WTC11 (cell line): ENCODE results near the gene KRTAP13-1. TPM values are rescaled to one million over a fixed set of nuclear protein-coding genes. Genes with fewer than 3 reads are reported as not detected.

Source experiments
- ATAC-seq: fragments of 200-7000 bp; cut with Tn5 transposase; 2 replicates; pipeline ENCODE4 v1.10.0; 2021; ENCODE audit warnings: mild to moderate bottlenecking, moderate library complexity
- CTCF ChIA-PET: fragments of 300-600 bp; sonication (Branson Sonifier 250); formaldehyde crosslinking; loops from one replicate; lab custom pipeline; 2021; ENCODE audit warnings: antibody characterized with exemption; lab: Charles Lee
- POLR2A ChIA-PET: fragments of 350-600 bp; sonication (Branson Sonifier 250); formaldehyde crosslinking; loops from one replicate; lab custom pipeline; 2021; ENCODE audit warnings: antibody characterized with exemption; lab: Charles Lee
- DNase-seq: peaks from one replicate; pipeline ENCODE4 v3.0.0; 2021; ENCODE audit warnings: low spot score
- H3K27ac Mint-ChIP-seq: 2 replicates; pipeline ENCODE4 v1.8.0; 2021; ENCODE audit warnings: mixed read lengths
- H3K27me3 Mint-ChIP-seq: 2 replicates; pipeline ENCODE4 v1.8.0; 2021; ENCODE audit warnings: low read depth, mild to moderate bottlenecking, moderate library complexity, mixed read lengths
- H3K36me3 Mint-ChIP-seq: 2 replicates; pipeline ENCODE4 v1.8.0; 2021; ENCODE audit warnings: mixed read lengths
- H3K4me1 Mint-ChIP-seq: 2 replicates; pipeline ENCODE4 v1.8.0; 2022; ENCODE audit warnings: mixed read lengths
- H3K4me3 Mint-ChIP-seq: 2 replicates; pipeline ENCODE4 v1.8.0; 2021; ENCODE audit warnings: mild to moderate bottlenecking, moderate library complexity, mixed read lengths
- H3K9me3 Mint-ChIP-seq: 2 replicates; pipeline ENCODE4 v1.8.0; 2021; ENCODE audit warnings: mixed read lengths
- CREB1 ChIP-seq: sonication (generic); formaldehyde crosslinking; IDR thresholded peaks from 2 replicates; pipeline ENCODE4 v1.8.0; 2023; ENCODE audit warnings: mild to moderate bottlenecking, missing genetic modification reagents
- E2F4 ChIP-seq: sonication (generic); formaldehyde crosslinking; IDR thresholded peaks from 2 replicates; pipeline ENCODE4 v1.8.1; 2022; ENCODE audit warnings: low read depth, mild to moderate bottlenecking, moderate library complexity, missing genetic modification reagents, borderline replicate concordance
- EMX1 ChIP-seq: fragments of 250-450 bp; sonication (Bioruptor Pico); IDR thresholded peaks from 2 replicates; pipeline ENCODE4 v1.8.0; 2021; ENCODE audit warnings: mild to moderate bottlenecking
- ESRRA ChIP-seq: sonication (generic); formaldehyde crosslinking; IDR thresholded peaks from 2 replicates; pipeline ENCODE4 v1.8.1; 2022; ENCODE audit warnings: mild to moderate bottlenecking, missing genetic modification reagents, borderline replicate concordance
- ETV6 ChIP-seq: sonication (generic); formaldehyde crosslinking; IDR thresholded peaks from 2 replicates; pipeline ENCODE4 v1.8.1; 2022; ENCODE audit warnings: mild to moderate bottlenecking, missing genetic modification reagents
- GRHL2 ChIP-seq: fragments of 250-450 bp; sonication (Bioruptor Pico); IDR thresholded peaks from 2 replicates; pipeline ENCODE4 v1.8.0; 2022; ENCODE audit warnings: mild to moderate bottlenecking, moderate library complexity; ENCODE audit not compliant: insufficient replicate concordance, severe bottlenecking
- GTF2I ChIP-seq: fragments of 250-450 bp; sonication (Bioruptor Pico); conservative IDR thresholded peaks from 2 replicates; pipeline ENCODE4 v1.4.0; 2021; ENCODE audit warnings: mild to moderate bottlenecking
- JAZF1 ChIP-seq: fragments of 250-450 bp; sonication (Bioruptor Pico); IDR thresholded peaks from 2 replicates; pipeline ENCODE4 v1.9.0; 2021; ENCODE audit warnings: moderate library complexity, mild to moderate bottlenecking, inconsistent platforms
- MAX ChIP-seq: sonication (generic); formaldehyde crosslinking; IDR thresholded peaks from 2 replicates; pipeline ENCODE4 v1.8.0; 2022; ENCODE audit warnings: mild to moderate bottlenecking, missing genetic modification reagents
- NR2C2 ChIP-seq: sonication (generic); formaldehyde crosslinking; IDR thresholded peaks from 2 replicates; pipeline ENCODE4 v1.8.0; 2022; ENCODE audit warnings: mild to moderate bottlenecking, missing genetic modification reagents
- NR3C1 ChIP-seq: sonication (generic); formaldehyde crosslinking; conservative IDR thresholded peaks from 2 replicates; pipeline ENCODE4 v1.8.1; 2023; ENCODE audit warnings: low read depth, mild to moderate bottlenecking, missing genetic modification reagents
- OVOL2 ChIP-seq: fragments of 250-450 bp; sonication (Bioruptor Pico); IDR thresholded peaks from 2 replicates; pipeline ENCODE4 v1.9.0; 2021; ENCODE audit warnings: mild to moderate bottlenecking, borderline replicate concordance
- SMAD4 ChIP-seq: sonication (generic); formaldehyde crosslinking; IDR thresholded peaks from 2 replicates; pipeline ENCODE4 v1.8.0; 2022; ENCODE audit warnings: mild to moderate bottlenecking, missing genetic modification reagents
- SOX15 ChIP-seq: fragments of 250-450 bp; sonication (Bioruptor Pico); IDR thresholded peaks from 2 replicates; pipeline ENCODE4 v1.9.0; 2021; ENCODE audit warnings: mild to moderate bottlenecking
- TEAD1 ChIP-seq: sonication (generic); formaldehyde crosslinking; IDR thresholded peaks from 2 replicates; pipeline ENCODE4 v1.8.0; 2022; ENCODE audit warnings: mild to moderate bottlenecking, missing genetic modification reagents
- ZNF416 ChIP-seq: fragments of 250-450 bp; sonication (Bioruptor Pico); IDR thresholded peaks from 2 replicates; pipeline ENCODE4 v1.9.0; 2021; ENCODE audit warnings: mild to moderate bottlenecking, inconsistent platforms
- ZNF671 ChIP-seq: fragments of 250-450 bp; sonication (Bioruptor Pico); IDR thresholded peaks from 2 replicates; pipeline ENCODE4 v1.8.0; 2021; ENCODE audit warnings: mild to moderate bottlenecking
- total RNA-seq: library from RNA; stranded (reverse); gene quantifications from 3 replicates; pipeline ENCODE4 v1.2.3, GENCODE V29; 2021
- TF ChIP-seq, protein P1 (sequence below): sonication (generic); formaldehyde crosslinking; IDR thresholded peaks from 2 replicates; pipeline ENCODE4 v1.8.0; 2023; ENCODE audit warnings: missing genetic modification reagents, mild to moderate bottlenecking, borderline replicate concordance
- TF ChIP-seq, protein P2 (sequence below): sonication (generic); formaldehyde crosslinking; IDR thresholded peaks from 2 replicates; pipeline ENCODE4 v1.8.1; 2023; ENCODE audit warnings: mild to moderate bottlenecking, missing genetic modification reagents
- TF ChIP-seq, protein P3 (sequence below): fragments of 200-600 bp; IDR thresholded peaks from 2 replicates; pipeline ENCODE4 v1.8.0; 2022; ENCODE audit warnings: antibody characterized with exemption

KRTAP13-1 gene
- total RNA-seq, 1 experiment from 2014 or later, result not detected

DNA sequence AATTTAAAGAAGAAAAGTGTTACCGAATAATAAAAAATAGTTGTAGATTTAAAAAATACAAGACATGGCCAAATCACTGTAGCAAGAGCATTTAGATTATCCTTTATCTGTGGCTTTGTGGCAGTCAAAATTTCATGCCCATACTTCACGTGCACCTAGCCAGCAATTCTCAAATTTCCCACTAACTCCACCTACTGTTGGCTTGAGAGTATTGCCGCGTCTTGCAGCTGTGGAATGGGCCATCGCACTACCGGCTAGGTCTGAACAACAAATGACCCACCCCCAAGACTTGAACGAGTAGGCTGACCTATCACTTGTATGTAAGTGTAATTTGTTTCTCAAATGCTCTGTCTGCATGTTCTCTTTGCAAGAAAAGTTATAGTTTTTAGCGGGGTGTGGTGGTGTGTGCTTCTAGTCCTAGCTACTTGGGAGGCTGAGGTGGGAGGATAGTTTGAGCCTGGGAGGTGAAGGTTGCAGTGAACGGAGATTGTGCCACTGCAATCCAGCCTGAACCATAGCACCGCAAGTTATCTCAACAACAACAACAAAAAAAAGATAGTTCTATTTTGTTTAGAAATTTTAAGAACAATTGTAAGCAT lies 38.3 kb downstream of the KRTAP13-1 start:
- no peak overlapping the region for H3K4me3 Mint-ChIP-seq

GRCh38 chr21:30437010-30437565 lies 41.3 kb downstream of the KRTAP13-1 start:
- ATAC-seq (no peak), DNase-seq (no peak)
- ChIA-PET CTCF (no interaction called here), POLR2A (no interaction called here)
- H3K36me3 Mint-ChIP-seq, result no peaks in the 10 kb centered on the region
- no peak overlapping the region for H3K27ac Mint-ChIP-seq
- TF ChIP-seq ETV6 (CRISPR knock-in tag) (no peak), NR2C2 (CRISPR knock-in tag) (no peak)
- TF ChIP-seq, protein P1, sequence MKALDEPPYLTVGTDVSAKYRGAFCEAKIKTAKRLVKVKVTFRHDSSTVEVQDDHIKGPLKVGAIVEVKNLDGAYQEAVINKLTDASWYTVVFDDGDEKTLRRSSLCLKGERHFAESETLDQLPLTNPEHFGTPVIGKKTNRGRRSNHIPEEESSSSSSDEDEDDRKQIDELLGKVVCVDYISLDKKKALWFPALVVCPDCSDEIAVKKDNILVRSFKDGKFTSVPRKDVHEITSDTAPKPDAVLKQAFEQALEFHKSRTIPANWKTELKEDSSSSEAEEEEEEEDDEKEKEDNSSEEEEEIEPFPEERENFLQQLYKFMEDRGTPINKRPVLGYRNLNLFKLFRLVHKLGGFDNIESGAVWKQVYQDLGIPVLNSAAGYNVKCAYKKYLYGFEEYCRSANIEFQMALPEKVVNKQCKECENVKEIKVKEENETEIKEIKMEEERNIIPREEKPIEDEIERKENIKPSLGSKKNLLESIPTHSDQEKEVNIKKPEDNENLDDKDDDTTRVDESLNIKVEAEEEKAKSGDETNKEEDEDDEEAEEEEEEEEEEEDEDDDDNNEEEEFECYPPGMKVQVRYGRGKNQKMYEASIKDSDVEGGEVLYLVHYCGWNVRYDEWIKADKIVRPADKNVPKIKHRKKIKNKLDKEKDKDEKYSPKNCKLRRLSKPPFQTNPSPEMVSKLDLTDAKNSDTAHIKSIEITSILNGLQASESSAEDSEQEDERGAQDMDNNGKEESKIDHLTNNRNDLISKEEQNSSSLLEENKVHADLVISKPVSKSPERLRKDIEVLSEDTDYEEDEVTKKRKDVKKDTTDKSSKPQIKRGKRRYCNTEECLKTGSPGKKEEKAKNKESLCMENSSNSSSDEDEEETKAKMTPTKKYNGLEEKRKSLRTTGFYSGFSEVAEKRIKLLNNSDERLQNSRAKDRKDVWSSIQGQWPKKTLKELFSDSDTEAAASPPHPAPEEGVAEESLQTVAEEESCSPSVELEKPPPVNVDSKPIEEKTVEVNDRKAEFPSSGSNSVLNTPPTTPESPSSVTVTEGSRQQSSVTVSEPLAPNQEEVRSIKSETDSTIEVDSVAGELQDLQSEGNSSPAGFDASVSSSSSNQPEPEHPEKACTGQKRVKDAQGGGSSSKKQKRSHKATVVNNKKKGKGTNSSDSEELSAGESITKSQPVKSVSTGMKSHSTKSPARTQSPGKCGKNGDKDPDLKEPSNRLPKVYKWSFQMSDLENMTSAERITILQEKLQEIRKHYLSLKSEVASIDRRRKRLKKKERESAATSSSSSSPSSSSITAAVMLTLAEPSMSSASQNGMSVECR, result no peak
- TF ChIP-seq, protein P2, sequence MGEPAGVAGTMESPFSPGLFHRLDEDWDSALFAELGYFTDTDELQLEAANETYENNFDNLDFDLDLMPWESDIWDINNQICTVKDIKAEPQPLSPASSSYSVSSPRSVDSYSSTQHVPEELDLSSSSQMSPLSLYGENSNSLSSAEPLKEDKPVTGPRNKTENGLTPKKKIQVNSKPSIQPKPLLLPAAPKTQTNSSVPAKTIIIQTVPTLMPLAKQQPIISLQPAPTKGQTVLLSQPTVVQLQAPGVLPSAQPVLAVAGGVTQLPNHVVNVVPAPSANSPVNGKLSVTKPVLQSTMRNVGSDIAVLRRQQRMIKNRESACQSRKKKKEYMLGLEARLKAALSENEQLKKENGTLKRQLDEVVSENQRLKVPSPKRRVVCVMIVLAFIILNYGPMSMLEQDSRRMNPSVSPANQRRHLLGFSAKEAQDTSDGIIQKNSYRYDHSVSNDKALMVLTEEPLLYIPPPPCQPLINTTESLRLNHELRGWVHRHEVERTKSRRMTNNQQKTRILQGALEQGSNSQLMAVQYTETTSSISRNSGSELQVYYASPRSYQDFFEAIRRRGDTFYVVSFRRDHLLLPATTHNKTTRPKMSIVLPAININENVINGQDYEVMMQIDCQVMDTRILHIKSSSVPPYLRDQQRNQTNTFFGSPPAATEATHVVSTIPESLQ (CRISPR knock-in tag), result no peak
- no peak overlapping the region for H3K4me3 Mint-ChIP-seq
- H3K4me1 Mint-ChIP-seq, result peaks cover 3% of the 10 kb centered on the region; the same call in 1 of the 2 replicates
- no peaks in the 10 kb centered on the region for H3K27me3 Mint-ChIP-seq
- H3K9me3 Mint-ChIP-seq, result no peaks in the 10 kb centered on the region

More for the DNA sequence above, 38.3 kb downstream of the KRTAP13-1 start:
- CTCF ChIA-PET, result interaction anchor here (0.6 to 2.4 kb wide), 15 partner anchors 9 to 1550 kb away, joined by 3 to 29 read pairs (median 4); partner anchors contain the start of gene KRTAP13-3
- H3K27ac Mint-ChIP-seq, result no peak overlapping the region
- peaks cover 14% of the 10 kb centered on the region for H3K4me1 Mint-ChIP-seq
- no peaks in the 10 kb centered on the region for H3K9me3 Mint-ChIP-seq
- no peaks in the 10 kb centered on the region for H3K36me3 Mint-ChIP-seq
- peak; percentile 23; the same call in 1 of the 2 replicates for TF ChIP-seq MAX (CRISPR knock-in tag)
- no peak for TF ChIP-seq GRHL2 (CRISPR knock-in tag)
- TF ChIP-seq OVOL2 (CRISPR knock-in tag), result no peak
- TF ChIP-seq, protein P3, sequence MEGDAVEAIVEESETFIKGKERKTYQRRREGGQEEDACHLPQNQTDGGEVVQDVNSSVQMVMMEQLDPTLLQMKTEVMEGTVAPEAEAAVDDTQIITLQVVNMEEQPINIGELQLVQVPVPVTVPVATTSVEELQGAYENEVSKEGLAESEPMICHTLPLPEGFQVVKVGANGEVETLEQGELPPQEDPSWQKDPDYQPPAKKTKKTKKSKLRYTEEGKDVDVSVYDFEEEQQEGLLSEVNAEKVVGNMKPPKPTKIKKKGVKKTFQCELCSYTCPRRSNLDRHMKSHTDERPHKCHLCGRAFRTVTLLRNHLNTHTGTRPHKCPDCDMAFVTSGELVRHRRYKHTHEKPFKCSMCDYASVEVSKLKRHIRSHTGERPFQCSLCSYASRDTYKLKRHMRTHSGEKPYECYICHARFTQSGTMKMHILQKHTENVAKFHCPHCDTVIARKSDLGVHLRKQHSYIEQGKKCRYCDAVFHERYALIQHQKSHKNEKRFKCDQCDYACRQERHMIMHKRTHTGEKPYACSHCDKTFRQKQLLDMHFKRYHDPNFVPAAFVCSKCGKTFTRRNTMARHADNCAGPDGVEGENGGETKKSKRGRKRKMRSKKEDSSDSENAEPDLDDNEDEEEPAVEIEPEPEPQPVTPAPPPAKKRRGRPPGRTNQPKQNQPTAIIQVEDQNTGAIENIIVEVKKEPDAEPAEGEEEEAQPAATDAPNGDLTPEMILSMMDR, result peak; percentile 36; the same call in 1 of the 2 replicates
- ATAC-seq, result peak; percentile 98
- peak; percentile 64 for DNase-seq
- POLR2A ChIA-PET, result interaction anchor here (1.4 kb wide), 1 partner anchor 25 kb away, joined by 3 read pairs; no protein-coding TSS in a partner anchor
- no peaks in the 10 kb centered on the region for H3K27me3 Mint-ChIP-seq

DNA sequence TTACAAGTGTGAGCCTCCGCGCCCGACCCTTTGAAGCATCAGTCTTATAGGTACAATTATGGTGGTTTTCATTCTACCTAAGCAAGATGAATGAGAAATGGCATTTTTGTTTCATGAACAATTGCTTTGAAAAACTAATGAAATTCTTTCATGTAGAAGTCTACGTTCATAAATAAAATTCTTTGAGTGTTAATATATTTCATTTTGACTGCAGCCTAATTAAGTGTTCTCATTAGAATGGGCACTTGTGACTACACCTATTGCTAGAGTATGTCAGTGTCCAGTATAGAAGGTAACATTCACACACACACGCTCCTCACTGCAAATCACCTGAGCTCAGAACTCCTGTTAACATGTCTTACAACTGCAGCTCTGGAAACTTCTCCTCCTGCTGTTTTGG lies 44.1 kb downstream of the KRTAP13-1 start, which contains the start of gene KRTAP15-1:
TSS of gene KRTAP15-1 (plus strand) at position 301 of the 400 bp plus-strand sequence. CDS start at position 354, 53 bp downstream.
- Mint-ChIP-seq H3K36me3 (no peaks in the 10 kb centered on the region), H3K4me1 (peaks cover 23% of the 10 kb centered on the region), H3K9me3 (no peaks in the 10 kb centered on the region), H3K27me3 (no peaks in the 10 kb centered on the region), H3K27ac (no peak within 1 kb of the TSS), H3K4me3 (no peak within 1 kb of the TSS)
- ChIA-PET CTCF (interaction anchor here (1.8 to 1.9 kb wide), 2 partner anchors 24 to 31 kb away, joined by 4 to 5 read pairs; no protein-coding TSS in a partner anchor), POLR2A (no interaction called here)
- DNase-seq (no peak), ATAC-seq (no peak)
- TF ChIP-seq SOX15 (CRISPR knock-in tag) (no peak), ZNF416 (no peak), SMAD4 (no peak), E2F4 (no peak), NR3C1 (no peak), GTF2I (CRISPR knock-in tag) (no peak), JAZF1 (CRISPR knock-in tag) (no peak), TEAD1 (CRISPR knock-in tag) (no peak), EMX1 (no peak), ESRRA (CRISPR knock-in tag) (no peak), CREB1 (CRISPR knock-in tag) (no peak), ZNF671 (no peak)
- TF ChIP-seq, protein P2 (CRISPR knock-in tag), result no peak
